ENCODE results near the gene CUL4A.
A peak's percentile ranks its signal among the peaks of the same experiment; 100 is the strongest.

CUL4A gene

DNA sequence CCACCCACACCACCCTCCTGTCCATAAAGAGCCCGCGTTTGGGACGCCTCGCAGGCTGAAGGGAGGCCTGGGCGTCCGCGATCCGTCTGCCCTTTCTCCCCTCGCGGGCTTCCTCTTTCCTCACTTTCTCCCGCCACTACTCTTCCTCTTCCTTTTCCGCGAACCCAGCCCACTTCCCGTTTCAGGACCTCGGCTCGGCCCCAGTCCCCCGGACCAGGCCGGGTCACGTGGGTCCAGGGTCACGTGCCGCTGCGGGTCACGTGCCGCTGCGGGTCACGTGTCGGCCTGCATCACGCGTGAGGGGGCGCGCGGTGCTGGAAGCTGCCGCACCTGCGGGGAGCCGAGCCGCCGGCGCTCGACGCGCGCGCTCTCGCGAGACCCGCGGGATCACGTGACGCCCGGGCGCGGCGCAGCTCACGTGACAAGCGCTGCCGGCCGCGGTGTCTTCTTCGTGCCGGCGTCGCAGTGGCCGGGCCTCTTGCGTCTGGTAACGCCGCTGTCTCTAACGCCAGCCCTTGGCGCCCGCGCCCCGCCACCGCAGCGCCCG, 87.5 kb downstream of the CUL4A start, which contains the start of gene LAMP1 (continued):
- TF ChIP-seq, protein P1, sequence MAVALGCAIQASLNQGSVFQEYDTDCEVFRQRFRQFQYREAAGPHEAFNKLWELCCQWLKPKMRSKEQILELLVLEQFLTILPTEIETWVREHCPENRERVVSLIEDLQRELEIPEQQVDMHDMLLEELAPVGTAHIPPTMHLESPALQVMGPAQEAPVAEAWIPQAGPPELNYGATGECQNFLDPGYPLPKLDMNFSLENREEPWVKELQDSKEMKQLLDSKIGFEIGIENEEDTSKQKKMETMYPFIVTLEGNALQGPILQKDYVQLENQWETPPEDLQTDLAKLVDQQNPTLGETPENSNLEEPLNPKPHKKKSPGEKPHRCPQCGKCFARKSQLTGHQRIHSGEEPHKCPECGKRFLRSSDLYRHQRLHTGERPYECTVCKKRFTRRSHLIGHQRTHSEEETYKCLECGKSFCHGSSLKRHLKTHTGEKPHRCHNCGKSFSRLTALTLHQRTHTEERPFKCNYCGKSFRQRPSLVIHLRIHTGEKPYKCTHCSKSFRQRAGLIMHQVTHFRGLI (tag by site-specific recombination; IDR thresholded peaks at IDR 0.05): peak; percentile 59; the same call in 1 of the 2 replicates
- TF ChIP-seq TRIM28 (IDR thresholded peaks at IDR 0.05; ENCODE audit: borderline replicate concordance, low read length) (no peak), ZNF530 (tag by site-specific recombination; IDR thresholded peaks at IDR 0.05; ENCODE audit: low read depth) (no peak), ZFP69B (tag by site-specific recombination; IDR thresholded peaks at IDR 0.05) (peak; percentile 83), ZNF707 (tag by site-specific recombination; IDR thresholded peaks at IDR 0.05) (no peak), ZNF830 (tag by site-specific recombination; IDR thresholded peaks at IDR 0.05; ENCODE audit: low read depth) (no peak), ZNF623 (tag by site-specific recombination; IDR thresholded peaks at IDR 0.05) (peak; percentile 42), ZBTB17 (tag by site-specific recombination; IDR thresholded peaks at IDR 0.05) (peak; percentile 91), KLF1 (tag by site-specific recombination; IDR thresholded peaks at IDR 0.05) (peak; percentile 71; the same call in 1 of the 2 replicates), SP3 (tag by site-specific recombination; IDR thresholded peaks at IDR 0.05) (peak; percentile 67), ZNF169 (tag by site-specific recombination; IDR thresholded peaks at IDR 0.05) (0 out of 2 replicates have a peak, but pooled peaks have one; percentile 39), YY2 (tag by site-specific recombination; IDR thresholded peaks at IDR 0.05) (peak; percentile 88), ZNF843 (tag by site-specific recombination; IDR thresholded peaks at IDR 0.05) (peak; percentile 88), ZNF423 (tag by site-specific recombination; IDR thresholded peaks at IDR 0.05) (peak; percentile 35; the same call in 1 of the 2 replicates), ZFHX2 (tag by site-specific recombination; conservative IDR thresholded peaks at IDR 0.05) (peak; percentile 95), ZNF48 (tag by site-specific recombination; IDR thresholded peaks at IDR 0.05) (no peak), SCRT2 (tag by site-specific recombination; IDR thresholded peaks at IDR 0.05) (peak; percentile 67; the same call in 1 of the 2 replicates), ZNF426 (tag by site-specific recombination; IDR thresholded peaks at IDR 0.05) (0 out of 2 replicates have a peak, but pooled peaks have one; percentile 10), ZNF174 (tag by site-specific recombination; IDR thresholded peaks at IDR 0.05) (no peak), HOXC10 (CRISPR knock-in tag; IDR thresholded peaks at IDR 0.05) (0 out of 2 replicates have a peak, but pooled peaks have one; percentile 84), ZNF660 (tag by site-specific recombination; IDR thresholded peaks at IDR 0.05) (peak; percentile 94), ZNF37A (tag by site-specific recombination; IDR thresholded peaks at IDR 0.05) (peak; percentile 50; the same call in 1 of the 2 replicates), ZSCAN30 (tag by site-specific recombination; IDR thresholded peaks at IDR 0.05) (peak; percentile 98)
- TF ChIP-seq, protein P2, sequence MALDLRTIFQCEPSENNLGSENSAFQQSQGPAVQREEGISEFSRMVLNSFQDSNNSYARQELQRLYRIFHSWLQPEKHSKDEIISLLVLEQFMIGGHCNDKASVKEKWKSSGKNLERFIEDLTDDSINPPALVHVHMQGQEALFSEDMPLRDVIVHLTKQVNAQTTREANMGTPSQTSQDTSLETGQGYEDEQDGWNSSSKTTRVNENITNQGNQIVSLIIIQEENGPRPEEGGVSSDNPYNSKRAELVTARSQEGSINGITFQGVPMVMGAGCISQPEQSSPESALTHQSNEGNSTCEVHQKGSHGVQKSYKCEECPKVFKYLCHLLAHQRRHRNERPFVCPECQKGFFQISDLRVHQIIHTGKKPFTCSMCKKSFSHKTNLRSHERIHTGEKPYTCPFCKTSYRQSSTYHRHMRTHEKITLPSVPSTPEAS (tag by site-specific recombination; IDR thresholded peaks at IDR 0.05): peak; percentile 67
- TF ChIP-seq, protein P3, sequence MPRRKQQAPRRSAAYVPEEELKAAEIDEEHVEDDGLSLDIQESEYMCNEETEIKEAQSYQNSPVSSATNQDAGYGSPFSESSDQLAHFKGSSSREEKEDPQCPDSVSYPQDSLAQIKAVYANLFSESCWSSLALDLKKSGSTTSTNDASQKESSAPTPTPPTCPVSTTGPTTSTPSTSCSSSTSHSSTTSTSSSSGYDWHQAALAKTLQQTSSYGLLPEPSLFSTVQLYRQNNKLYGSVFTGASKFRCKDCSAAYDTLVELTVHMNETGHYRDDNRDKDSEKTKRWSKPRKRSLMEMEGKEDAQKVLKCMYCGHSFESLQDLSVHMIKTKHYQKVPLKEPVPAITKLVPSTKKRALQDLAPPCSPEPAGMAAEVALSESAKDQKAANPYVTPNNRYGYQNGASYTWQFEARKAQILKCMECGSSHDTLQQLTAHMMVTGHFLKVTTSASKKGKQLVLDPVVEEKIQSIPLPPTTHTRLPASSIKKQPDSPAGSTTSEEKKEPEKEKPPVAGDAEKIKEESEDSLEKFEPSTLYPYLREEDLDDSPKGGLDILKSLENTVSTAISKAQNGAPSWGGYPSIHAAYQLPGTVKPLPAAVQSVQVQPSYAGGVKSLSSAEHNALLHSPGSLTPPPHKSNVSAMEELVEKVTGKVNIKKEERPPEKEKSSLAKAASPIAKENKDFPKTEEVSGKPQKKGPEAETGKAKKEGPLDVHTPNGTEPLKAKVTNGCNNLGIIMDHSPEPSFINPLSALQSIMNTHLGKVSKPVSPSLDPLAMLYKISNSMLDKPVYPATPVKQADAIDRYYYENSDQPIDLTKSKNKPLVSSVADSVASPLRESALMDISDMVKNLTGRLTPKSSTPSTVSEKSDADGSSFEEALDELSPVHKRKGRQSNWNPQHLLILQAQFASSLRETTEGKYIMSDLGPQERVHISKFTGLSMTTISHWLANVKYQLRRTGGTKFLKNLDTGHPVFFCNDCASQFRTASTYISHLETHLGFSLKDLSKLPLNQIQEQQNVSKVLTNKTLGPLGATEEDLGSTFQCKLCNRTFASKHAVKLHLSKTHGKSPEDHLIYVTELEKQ (tag by site-specific recombination; IDR thresholded peaks at IDR 0.05; ENCODE audit: borderline replicate concordance): peak; percentile 92; the same call in 1 of the 2 replicates
- TF ChIP-seq, protein P4, sequence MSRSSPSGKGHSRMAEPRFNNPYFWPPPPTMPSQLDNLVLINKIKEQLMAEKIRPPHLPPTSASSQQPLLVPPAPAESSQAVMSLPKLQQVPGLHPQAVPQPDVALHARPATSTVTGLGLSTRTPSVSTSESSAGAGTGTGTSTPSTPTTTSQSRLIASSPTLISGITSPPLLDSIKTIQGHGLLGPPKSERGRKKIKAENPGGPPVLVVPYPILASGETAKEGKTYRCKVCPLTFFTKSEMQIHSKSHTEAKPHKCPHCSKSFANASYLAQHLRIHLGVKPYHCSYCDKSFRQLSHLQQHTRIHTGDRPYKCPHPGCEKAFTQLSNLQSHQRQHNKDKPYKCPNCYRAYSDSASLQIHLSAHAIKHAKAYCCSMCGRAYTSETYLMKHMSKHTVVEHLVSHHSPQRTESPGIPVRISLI (tag by site-specific recombination; IDR thresholded peaks at IDR 0.05): peak; percentile 60; the same call in 1 of the 2 replicates
- TF ChIP-seq, protein P5, sequence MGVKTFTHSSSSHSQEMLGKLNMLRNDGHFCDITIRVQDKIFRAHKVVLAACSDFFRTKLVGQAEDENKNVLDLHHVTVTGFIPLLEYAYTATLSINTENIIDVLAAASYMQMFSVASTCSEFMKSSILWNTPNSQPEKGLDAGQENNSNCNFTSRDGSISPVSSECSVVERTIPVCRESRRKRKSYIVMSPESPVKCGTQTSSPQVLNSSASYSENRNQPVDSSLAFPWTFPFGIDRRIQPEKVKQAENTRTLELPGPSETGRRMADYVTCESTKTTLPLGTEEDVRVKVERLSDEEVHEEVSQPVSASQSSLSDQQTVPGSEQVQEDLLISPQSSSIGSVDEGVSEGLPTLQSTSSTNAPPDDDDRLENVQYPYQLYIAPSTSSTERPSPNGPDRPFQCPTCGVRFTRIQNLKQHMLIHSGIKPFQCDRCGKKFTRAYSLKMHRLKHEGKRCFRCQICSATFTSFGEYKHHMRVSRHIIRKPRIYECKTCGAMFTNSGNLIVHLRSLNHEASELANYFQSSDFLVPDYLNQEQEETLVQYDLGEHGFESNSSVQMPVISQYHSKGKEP (tag by site-specific recombination; IDR thresholded peaks at IDR 0.05): peak; percentile 92
- TF ChIP-seq, protein P6, sequence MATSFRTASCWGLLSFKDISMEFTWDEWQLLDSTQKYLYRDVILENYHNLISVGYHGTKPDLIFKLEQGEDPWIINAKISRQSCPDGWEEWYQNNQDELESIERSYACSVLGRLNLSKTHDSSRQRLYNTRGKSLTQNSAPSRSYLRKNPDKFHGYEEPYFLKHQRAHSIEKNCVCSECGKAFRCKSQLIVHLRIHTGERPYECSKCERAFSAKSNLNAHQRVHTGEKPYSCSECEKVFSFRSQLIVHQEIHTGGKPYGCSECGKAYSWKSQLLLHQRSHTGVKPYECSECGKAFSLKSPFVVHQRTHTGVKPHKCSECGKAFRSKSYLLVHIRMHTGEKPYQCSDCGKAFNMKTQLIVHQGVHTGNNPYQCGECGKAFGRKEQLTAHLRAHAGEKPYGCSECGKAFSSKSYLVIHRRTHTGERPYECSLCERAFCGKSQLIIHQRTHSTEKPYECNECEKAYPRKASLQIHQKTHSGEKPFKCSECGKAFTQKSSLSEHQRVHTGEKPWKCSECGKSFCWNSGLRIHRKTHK (tag by site-specific recombination; IDR thresholded peaks at IDR 0.05): no peak
- TF ChIP-seq, protein P7, sequence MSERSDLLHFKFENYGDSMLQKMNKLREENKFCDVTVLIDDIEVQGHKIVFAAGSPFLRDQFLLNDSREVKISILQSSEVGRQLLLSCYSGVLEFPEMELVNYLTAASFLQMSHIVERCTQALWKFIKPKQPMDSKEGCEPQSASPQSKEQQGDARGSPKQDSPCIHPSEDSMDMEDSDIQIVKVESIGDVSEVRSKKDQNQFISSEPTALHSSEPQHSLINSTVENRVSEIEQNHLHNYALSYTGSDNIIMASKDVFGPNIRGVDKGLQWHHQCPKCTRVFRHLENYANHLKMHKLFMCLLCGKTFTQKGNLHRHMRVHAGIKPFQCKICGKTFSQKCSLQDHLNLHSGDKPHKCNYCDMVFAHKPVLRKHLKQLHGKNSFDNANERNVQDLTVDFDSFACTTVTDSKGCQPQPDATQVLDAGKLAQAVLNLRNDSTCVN (tag by site-specific recombination; optimal IDR thresholded peaks at IDR 0.05): peak; percentile 97
